Neural progenitor cell (in vitro differentiated cells): ENCODE data around the gene ERO1B. TPM values are rescaled to one million over a fixed set of nuclear protein-coding genes. Genes with fewer than 3 reads are reported as not detected.

Experiments
- DNase-seq: peaks from one replicate; pipeline ENCODE4 v3.0.0-alpha.2; 2016; ENCODE audit warnings: low spot score
- H2AFZ ChIP-seq: fragments of 200-600 bp; sonication (generic); replicated peaks from 2 replicates; pipeline ENCODE4 v1.6.1; 2016; ENCODE audit warnings: antibody characterized with exemption
- H3F3A ChIP-seq: fragments of 200-600 bp; sonication (generic); 2 replicates; pipeline ENCODE4 v1.6.1; 2016; ENCODE audit warnings: antibody characterized with exemption, low read depth
- H3K27ac ChIP-seq: fragments of 200-600 bp; sonication (generic); 2 replicates; pipeline ENCODE4 v1.5.1; 2016; ENCODE audit warnings: mild to moderate bottlenecking
- H3K27me3 ChIP-seq: fragments of 200-600 bp; sonication (generic); 2 replicates; pipeline ENCODE4 v1.6.1; 2016; ENCODE audit warnings: mild to moderate bottlenecking, moderate library complexity
- H3K36me3 ChIP-seq: fragments of 200-600 bp; sonication (generic); 2 replicates; pipeline ENCODE4 v1.5.1; 2016
- H3K4me1 ChIP-seq: fragments of 200-600 bp; sonication (generic); 2 replicates; pipeline ENCODE4 v1.6.1; 2016; ENCODE audit warnings: mixed run types
- H3K4me2 ChIP-seq: fragments of 200-600 bp; sonication (generic); 2 replicates; pipeline ENCODE4 v1.6.1; 2016
- H3K4me3 ChIP-seq: fragments of 200-600 bp; sonication (generic); 2 replicates; pipeline ENCODE4 v1.5.1; 2016
- H3K79me2 ChIP-seq: fragments of 200-600 bp; sonication (generic); 2 replicates; pipeline ENCODE4 v1.6.1; 2016; ENCODE audit warnings: low read depth
- H3K9ac ChIP-seq: fragments of 200-600 bp; sonication (generic); 2 replicates; pipeline ENCODE4 v1.6.1; 2016
- H3K9me3 ChIP-seq: fragments of 200-600 bp; sonication (generic); 2 replicates; pipeline ENCODE4 v1.5.1; 2016; ENCODE audit warnings: low read depth
- H4K20me1 ChIP-seq: fragments of 200-600 bp; sonication (generic); 2 replicates; pipeline ENCODE4 v1.6.1; 2016; ENCODE audit warnings: low read depth
- H3K27ac Mint-ChIP-seq: 3 replicates; pipeline ENCODE4 v1.8.0; 2021; ENCODE audit warnings: mixed read lengths
- H3K27me3 Mint-ChIP-seq: 2 replicates; pipeline ENCODE4 v1.8.0; 2022; ENCODE audit warnings: low read depth, mild to moderate bottlenecking, inconsistent platforms, moderate library complexity, mixed read lengths; ENCODE audit not compliant: insufficient read depth
- H3K36me3 Mint-ChIP-seq: 3 replicates; pipeline ENCODE4 v1.8.0; 2021; ENCODE audit warnings: mixed read lengths
- H3K4me1 Mint-ChIP-seq: 3 replicates; pipeline ENCODE4 v1.8.0; 2021; ENCODE audit warnings: mixed read lengths
- H3K4me3 Mint-ChIP-seq: 3 replicates; pipeline ENCODE4 v1.8.0; 2021; ENCODE audit warnings: mild to moderate bottlenecking, moderate library complexity, mixed read lengths
- H3K9me3 Mint-ChIP-seq: 3 replicates; pipeline ENCODE4 v1.8.0; 2020; ENCODE audit warnings: mixed read lengths
- CTCF ChIP-seq: fragments of 200-600 bp; sonication (generic); IDR thresholded peaks from 2 replicates; pipeline ENCODE4 v1.5.1; 2017; ENCODE audit warnings: antibody characterized with exemption, mild to moderate bottlenecking
- EZH2 ChIP-seq: fragments of 200-600 bp; sonication (generic); IDR thresholded peaks from 2 replicates; pipeline ENCODE4 v1.6.1; 2017; ENCODE audit warnings: antibody characterized with exemption, mild to moderate bottlenecking, moderate library complexity
- EZH2phosphoT487 ChIP-seq: fragments of 200-600 bp; sonication (generic); IDR thresholded peaks from 2 replicates; pipeline ENCODE4 v1.6.1; 2017; ENCODE audit warnings: antibody characterized with exemption
- total RNA-seq: library from RNA; depleted of rRNA; stranded (reverse); fragments of >200 nt; gene quantifications from 2 replicates; pipeline ENCODE4 v1.2.3, GENCODE V29; 2015; ENCODE audit warnings: low replicate concordance

The ERO1B gene
- total RNA-seq, 1 donor from 2014 or later = 6.7 TPM

GRCh38 chr1:236303675-236304074, 21.9 kb upstream of the ERO1B start:
- Histone ChIP-seq H3K79me2 (no peaks in the 10 kb centered on the region), H3K27me3 (no peaks in the 10 kb centered on the region), H3F3A (no peaks in the 10 kb centered on the region), H3K9ac (no peak overlapping the region), H3K9me3 (no peaks in the 10 kb centered on the region), H2AFZ (no peak overlapping the region), H3K36me3 (no peaks in the 10 kb centered on the region), H3K27ac (no peak overlapping the region), H3K4me2 (no peak overlapping the region), H3K4me3 (no peak overlapping the region), H3K4me1 (peaks cover 6% of the 10 kb centered on the region), H4K20me1 (no peaks in the 10 kb centered on the region)
- Mint-ChIP-seq H3K4me1 (no peaks in the 10 kb centered on the region), H3K9me3 (no peaks in the 10 kb centered on the region), H3K27me3 (peaks cover 3% of the 10 kb centered on the region), H3K36me3 (no peaks in the 10 kb centered on the region), H3K27ac (peak overlapping the region; percentile 82), H3K4me3 (no peak overlapping the region)
- DNase-seq = peak; percentile 23
- TF ChIP-seq EZH2phosphoT487 (no peak), CTCF (no peak), EZH2 (no peak)

DNA sequence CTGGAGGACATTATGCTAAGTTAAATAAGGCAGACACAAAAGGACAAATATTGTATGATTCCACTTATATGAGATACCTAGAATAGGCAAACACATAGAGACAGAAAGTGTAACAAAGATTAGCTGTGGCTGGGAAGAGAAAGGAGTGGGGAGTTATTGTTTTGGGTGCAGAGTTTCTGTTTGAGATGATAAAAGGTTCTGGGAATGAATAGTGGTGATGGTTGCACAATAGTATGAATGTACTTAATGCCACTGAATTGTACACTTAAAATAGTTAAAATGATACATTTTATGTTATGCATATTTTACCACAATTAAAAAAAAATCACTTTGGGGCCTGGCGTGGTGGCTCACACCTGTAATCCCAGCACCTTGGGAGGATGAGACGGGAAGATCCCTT, 21.2 kb upstream of the ERO1B start:
- Mint-ChIP-seq H3K4me1 (no peaks in the 10 kb centered on the region), H3K36me3 (no peaks in the 10 kb centered on the region), H3K4me3 (no peak overlapping the region), H3K9me3 (no peaks in the 10 kb centered on the region), H3K27ac (no peak overlapping the region), H3K27me3 (peaks cover 3% of the 10 kb centered on the region)
- H3K4me2 ChIP-seq = no peak overlapping the region
- H3F3A ChIP-seq = no peaks in the 10 kb centered on the region
- no peaks in the 10 kb centered on the region for H3K9me3 ChIP-seq
- H4K20me1 ChIP-seq = no peaks in the 10 kb centered on the region
- no peak overlapping the region for H3K4me3 ChIP-seq
- no peak overlapping the region for H3K9ac ChIP-seq
- H3K4me1 ChIP-seq = peaks cover 6% of the 10 kb centered on the region
- H3K27me3 ChIP-seq = no peaks in the 10 kb centered on the region
- H3K36me3 ChIP-seq = no peaks in the 10 kb centered on the region
- no peak for DNase-seq
- no peak overlapping the region for H2AFZ ChIP-seq
- H3K79me2 ChIP-seq = no peaks in the 10 kb centered on the region
- H3K27ac ChIP-seq = no peak overlapping the region
- TF ChIP-seq EZH2 (no peak), EZH2phosphoT487 (no peak), CTCF (no peak)

- no peaks in the 10 kb centered on the region for H3K9me3 Mint-ChIP-seq
- no peak overlapping the region for H3K4me3 Mint-ChIP-seq
Observed at GRCh38 chr1:236301958-236302335, 20.2 kb upstream of the ERO1B start.

More at GRCh38 chr1:236301958-236302335, 20.2 kb upstream of the ERO1B start:
- Histone ChIP-seq H3K9me3 (no peaks in the 10 kb centered on the region), H3K4me2 (no peak overlapping the region), H3K9ac (no peak overlapping the region), H2AFZ (no peak overlapping the region), H3K36me3 (no peaks in the 10 kb centered on the region), H3K4me1 (no peaks in the 10 kb centered on the region), H3K27ac (no peak overlapping the region), H3K4me3 (no peak overlapping the region), H3F3A (no peaks in the 10 kb centered on the region), H3K27me3 (no peaks in the 10 kb centered on the region), H4K20me1 (no peaks in the 10 kb centered on the region), H3K79me2 (no peaks in the 10 kb centered on the region)
- Mint-ChIP-seq H3K27me3 (peaks cover 3% of the 10 kb centered on the region), H3K36me3 (no peaks in the 10 kb centered on the region), H3K27ac (no peak overlapping the region), H3K4me1 (no peaks in the 10 kb centered on the region)
- no peak for DNase-seq
- TF ChIP-seq EZH2phosphoT487 (no peak), EZH2 (no peak), CTCF (no peak)
